WTC11 (cell line): ENCODE measurements around the gene GPN3. TPM values are rescaled to one million over a fixed set of nuclear protein-coding genes. Genes with fewer than 3 reads are reported as not detected.
A peak's percentile ranks its signal among the peaks of the same experiment; 100 is the strongest.

Experiments used
- ETV6 ChIP-seq: sonication (generic); formaldehyde crosslinking; IDR thresholded peaks from 2 replicates; pipeline ENCODE4 v1.8.1; 2022; ENCODE audit warnings: mild to moderate bottlenecking, missing genetic modification reagents
- NFATC4 ChIP-seq: fragments of 250-450 bp; sonication (Bioruptor Pico); IDR thresholded peaks from 2 replicates; pipeline ENCODE4 v1.9.0; 2021; ENCODE audit warnings: mild to moderate bottlenecking
- ZNF232 ChIP-seq: sonication (generic); formaldehyde crosslinking; IDR thresholded peaks from 2 replicates; pipeline ENCODE4 v1.8.0; 2022; ENCODE audit warnings: mild to moderate bottlenecking, missing genetic modification reagents
- total RNA-seq: library from RNA; stranded (reverse); gene quantifications from 3 replicates; pipeline ENCODE4 v1.2.3, GENCODE V29; 2021
- TF ChIP-seq, protein P1 (sequence below): sonication (generic); formaldehyde crosslinking; IDR thresholded peaks from 2 replicates; pipeline ENCODE4 v1.8.1; 2023; ENCODE audit warnings: mild to moderate bottlenecking, missing genetic modification reagents, moderate library complexity

Gene GPN3
- total RNA-seq, 1 experiment from 2014 or later, result 46.4 TPM

DNA sequence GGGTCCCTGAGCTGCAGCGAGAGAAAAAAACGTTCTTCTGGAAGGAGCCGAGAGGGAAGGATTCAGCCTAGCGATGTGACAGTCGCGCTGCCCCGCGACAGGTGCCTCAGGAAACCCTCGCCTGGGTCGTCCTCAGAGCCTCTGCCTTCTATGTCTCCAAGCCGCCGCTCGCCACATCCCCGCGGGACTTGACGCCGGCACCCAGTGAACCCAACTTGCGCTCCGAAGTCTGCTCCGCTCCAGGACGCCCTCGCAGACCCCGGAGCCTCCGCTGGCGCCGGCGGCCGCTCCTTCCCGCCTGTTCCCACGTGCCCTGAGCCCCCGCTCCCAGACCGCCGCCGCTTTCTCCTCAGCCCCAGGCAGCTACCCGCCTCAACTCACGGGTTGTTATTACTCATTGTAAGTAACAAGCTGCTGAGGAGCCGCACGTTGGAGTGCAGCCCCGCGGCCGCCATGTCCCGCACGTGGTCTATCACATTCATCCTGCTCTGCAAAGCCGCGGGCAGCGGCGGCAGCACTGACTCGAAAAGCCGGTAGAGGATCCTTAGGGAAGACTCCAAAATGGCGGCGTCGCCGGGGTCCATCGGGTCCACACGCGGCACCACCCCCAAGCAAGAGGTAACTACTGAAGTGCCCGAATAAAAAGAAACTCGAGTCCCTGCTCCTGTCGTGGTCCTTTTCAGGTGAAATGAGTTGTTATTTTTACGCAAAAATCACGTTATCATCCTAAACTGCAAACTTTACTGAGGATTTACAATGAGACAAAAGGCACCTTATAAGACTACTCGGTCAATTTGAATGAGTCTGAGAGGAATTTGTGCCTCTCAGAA lies 64.7 kb downstream of the GPN3 start, which contains the start of gene ANAPC7 (continued):
- TF ChIP-seq ZNF232 (no peak; the same call in 1 of the 2 replicates), ETV6 (CRISPR knock-in tag) (peak; percentile 41; the same call in 1 of the 2 replicates), NFATC4 (no peak)
- TF ChIP-seq, protein P1, sequence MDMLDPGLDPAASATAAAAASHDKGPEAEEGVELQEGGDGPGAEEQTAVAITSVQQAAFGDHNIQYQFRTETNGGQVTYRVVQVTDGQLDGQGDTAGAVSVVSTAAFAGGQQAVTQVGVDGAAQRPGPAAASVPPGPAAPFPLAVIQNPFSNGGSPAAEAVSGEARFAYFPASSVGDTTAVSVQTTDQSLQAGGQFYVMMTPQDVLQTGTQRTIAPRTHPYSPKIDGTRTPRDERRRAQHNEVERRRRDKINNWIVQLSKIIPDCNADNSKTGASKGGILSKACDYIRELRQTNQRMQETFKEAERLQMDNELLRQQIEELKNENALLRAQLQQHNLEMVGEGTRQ, result peak; percentile 59

Other genes with a start within 250 kb of the GPN3 start
- 216 to 239 TPM (median 216 TPM) in 3 replicates for gene ATP2A2, start 187.0 kb downstream of the GPN3 start, total RNA-seq
- 82.8 to 93.4 TPM (median 87.0 TPM) in 3 replicates for gene ANAPC7, start 64.5 kb downstream of the GPN3 start, total RNA-seq
- 145 to 163 TPM (median 149 TPM) in 3 replicates for gene ARPC3, start 17.9 kb downstream of the GPN3 start, total RNA-seq
- 16.9 to 20.2 TPM (median 19.7 TPM) in 3 replicates for gene FAM216A, start 588 bp upstream of the GPN3 start, total RNA-seq
- 51.2 to 66.3 TPM (median 54.4 TPM) in 3 replicates for gene VPS29, start 33.9 kb upstream of the GPN3 start, total RNA-seq
- 0.09 to 0.32 TPM in 2 of 3 replicates, not detected in the other for gene RAD9B, start 34.1 kb upstream of the GPN3 start, total RNA-seq
- 14.2 to 15.6 TPM (median 14.9 TPM) in 3 replicates for gene PPTC7, start 115.1 kb upstream of the GPN3 start, total RNA-seq
- 10.3 to 15.9 TPM (median 13.9 TPM) in 3 replicates for gene TCTN1, start 145.9 kb upstream of the GPN3 start, total RNA-seq
- gene HVCN1, start 220.9 kb upstream of the GPN3 start, total RNA-seq, result 5.7 to 8.4 TPM (median 7.9 TPM) in 3 replicates